ENCODE measurements around the gene GALNT18. TPM values are rescaled to one million over a fixed set of nuclear protein-coding genes. Genes with fewer than 3 reads are reported as not detected.

GALNT18 gene
- total RNA-seq, 1 donor, result 4.7 TPM

DNA sequence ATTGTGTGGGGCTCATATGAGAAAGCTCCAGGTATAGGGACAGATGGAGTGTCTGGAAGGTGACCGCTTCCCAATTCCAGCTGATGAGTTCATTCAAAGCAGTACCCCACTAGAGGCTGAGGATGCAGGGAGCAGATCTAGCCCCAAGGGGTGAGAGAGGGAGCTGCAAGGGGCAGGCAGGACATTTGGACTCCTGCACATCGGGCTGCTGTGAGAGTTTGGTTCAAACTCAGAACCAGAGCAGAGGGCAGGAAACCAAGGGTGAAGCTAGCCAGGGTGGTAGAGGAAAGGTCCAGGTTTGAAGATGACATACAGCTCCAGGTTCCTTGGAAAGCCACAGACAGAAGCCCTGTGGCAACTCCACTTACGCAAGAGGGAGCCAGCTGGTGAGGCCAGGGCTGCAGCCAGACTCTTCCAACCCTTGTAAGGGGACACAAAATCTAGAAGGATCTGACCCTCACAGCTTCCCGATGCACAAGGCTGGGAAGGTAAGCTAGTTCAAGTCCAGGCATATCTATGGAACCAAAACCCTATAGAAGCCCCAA lies 270.7 kb downstream of the GALNT18 start:
- no peak overlapping the region for H3K4me2 ChIP-seq (ENCODE audit: insufficient read depth, low read length)
- H2AFZ ChIP-seq (ENCODE audit: low read length), result no peak overlapping the region
- H3K79me2 ChIP-seq (ENCODE audit: insufficient read depth, low read length), result no peaks in the 10 kb centered on the region
- DNase-seq (ENCODE audit: insufficient read length, low spot score, missing footprints), result no peak
- peaks cover 6% of the 10 kb centered on the region for H4K20me1 ChIP-seq (ENCODE audit: insufficient read depth, low read length)
- H3K4me3 ChIP-seq (ENCODE audit: insufficient read depth, low read length), result no peak overlapping the region
- TF ChIP-seq, protein P1, sequence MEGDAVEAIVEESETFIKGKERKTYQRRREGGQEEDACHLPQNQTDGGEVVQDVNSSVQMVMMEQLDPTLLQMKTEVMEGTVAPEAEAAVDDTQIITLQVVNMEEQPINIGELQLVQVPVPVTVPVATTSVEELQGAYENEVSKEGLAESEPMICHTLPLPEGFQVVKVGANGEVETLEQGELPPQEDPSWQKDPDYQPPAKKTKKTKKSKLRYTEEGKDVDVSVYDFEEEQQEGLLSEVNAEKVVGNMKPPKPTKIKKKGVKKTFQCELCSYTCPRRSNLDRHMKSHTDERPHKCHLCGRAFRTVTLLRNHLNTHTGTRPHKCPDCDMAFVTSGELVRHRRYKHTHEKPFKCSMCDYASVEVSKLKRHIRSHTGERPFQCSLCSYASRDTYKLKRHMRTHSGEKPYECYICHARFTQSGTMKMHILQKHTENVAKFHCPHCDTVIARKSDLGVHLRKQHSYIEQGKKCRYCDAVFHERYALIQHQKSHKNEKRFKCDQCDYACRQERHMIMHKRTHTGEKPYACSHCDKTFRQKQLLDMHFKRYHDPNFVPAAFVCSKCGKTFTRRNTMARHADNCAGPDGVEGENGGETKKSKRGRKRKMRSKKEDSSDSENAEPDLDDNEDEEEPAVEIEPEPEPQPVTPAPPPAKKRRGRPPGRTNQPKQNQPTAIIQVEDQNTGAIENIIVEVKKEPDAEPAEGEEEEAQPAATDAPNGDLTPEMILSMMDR (IDR thresholded peaks at IDR 0.05; ENCODE audit: extremely low read depth, low read depth, low read length), result no peak
- no peaks in the 10 kb centered on the region for H3K36me3 ChIP-seq (ENCODE audit: insufficient read depth, low read length)
- H3K4me1 ChIP-seq (ENCODE audit: insufficient read depth, low read length), result peaks cover 17% of the 10 kb centered on the region
- H3K27ac ChIP-seq (ENCODE audit: low read depth, low read length), result no peak overlapping the region
- H3K9me3 ChIP-seq (ENCODE audit: low read depth, low read length), result no peaks in the 10 kb centered on the region
- peaks cover 26% of the 10 kb centered on the region for H3K27me3 ChIP-seq (ENCODE audit: insufficient read depth, low read length)

DNA sequence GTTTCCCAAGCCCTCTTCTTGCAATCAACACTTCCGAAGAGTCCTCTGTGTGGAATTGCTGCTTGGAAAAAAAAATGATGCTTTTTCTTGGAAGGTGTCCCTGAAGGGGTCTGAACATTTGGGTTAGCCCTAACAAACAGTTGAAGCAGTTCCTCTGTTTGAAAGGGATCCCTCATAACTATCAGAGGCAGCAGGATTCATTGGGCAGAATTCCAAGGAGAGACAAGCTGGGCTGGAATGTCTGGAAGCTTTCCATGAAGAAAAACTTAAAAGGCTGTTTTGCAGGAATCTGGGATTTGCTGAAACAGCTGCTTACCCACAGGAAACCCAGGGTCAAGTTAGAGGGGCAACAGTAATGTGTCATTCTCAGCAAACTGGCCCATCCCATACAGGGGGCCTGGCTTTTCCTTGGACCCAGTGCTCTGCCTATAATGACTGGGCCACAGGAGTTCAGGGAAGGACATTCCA lies 271.9 kb downstream of the GALNT18 start:
- no peak overlapping the region for H3K4me3 ChIP-seq (ENCODE audit: insufficient read depth, low read length)
- H3K4me2 ChIP-seq (ENCODE audit: insufficient read depth, low read length), result peak overlapping the region; percentile 23
- no peaks in the 10 kb centered on the region for H3K9me3 ChIP-seq (ENCODE audit: low read depth, low read length)
- DNase-seq (ENCODE audit: insufficient read length, low spot score, missing footprints), result peak; percentile 81
- H3K79me2 ChIP-seq (ENCODE audit: insufficient read depth, low read length), result no peaks in the 10 kb centered on the region
- H3K4me1 ChIP-seq (ENCODE audit: insufficient read depth, low read length), result peaks cover 17% of the 10 kb centered on the region
- peaks cover 19% of the 10 kb centered on the region for H3K27me3 ChIP-seq (ENCODE audit: insufficient read depth, low read length)
- no peak overlapping the region for H2AFZ ChIP-seq (ENCODE audit: low read length)
- H3K27ac ChIP-seq (ENCODE audit: low read depth, low read length), result no peak overlapping the region
- H3K36me3 ChIP-seq (ENCODE audit: insufficient read depth, low read length), result no peaks in the 10 kb centered on the region
- TF ChIP-seq, protein P1 (IDR thresholded peaks at IDR 0.05; ENCODE audit: extremely low read depth, low read depth, low read length), result no peak
- H4K20me1 ChIP-seq (ENCODE audit: insufficient read depth, low read length), result peaks cover 6% of the 10 kb centered on the region

DNA sequence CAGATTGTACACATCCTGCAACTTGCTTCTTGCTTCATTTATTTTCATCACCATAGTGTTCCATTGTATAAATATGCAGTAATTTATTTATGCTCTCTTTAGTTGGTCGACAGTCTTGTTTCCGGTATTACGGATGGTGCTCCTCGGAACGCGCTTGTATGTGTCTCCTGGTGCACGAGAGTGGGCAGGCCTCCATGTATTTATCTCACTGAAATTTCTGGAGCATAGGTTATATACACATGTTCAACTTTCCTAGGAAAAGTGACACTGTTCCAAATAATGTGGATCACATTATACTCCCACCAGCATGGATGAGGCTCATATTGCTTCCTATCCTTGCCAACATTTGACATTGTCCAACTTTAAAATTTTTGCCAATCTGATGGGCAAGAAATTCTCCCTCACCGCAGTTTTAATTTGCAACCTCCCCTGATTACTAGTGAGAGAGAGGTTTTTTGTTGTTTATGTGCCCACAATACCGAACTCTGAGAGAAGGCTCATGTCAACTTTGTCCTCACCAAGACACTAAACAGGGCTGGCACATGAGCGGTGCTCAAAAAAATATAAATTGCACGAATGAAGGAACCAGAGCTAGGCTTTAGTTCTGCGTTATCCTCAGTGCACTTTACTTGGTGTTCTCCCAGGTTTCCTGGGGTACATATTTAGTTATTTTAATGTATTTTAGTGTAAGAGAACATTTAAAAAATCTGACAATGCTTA lies 272.5 kb downstream of the GALNT18 start:
- Histone ChIP-seq H3K9me3 (ENCODE audit: low read depth, low read length) (no peaks in the 10 kb centered on the region), H2AFZ (ENCODE audit: low read length) (no peak overlapping the region), H3K4me2 (ENCODE audit: insufficient read depth, low read length) (peak overlapping the region; percentile 23), H3K4me1 (ENCODE audit: insufficient read depth, low read length) (peaks cover 17% of the 10 kb centered on the region), H3K27ac (ENCODE audit: low read depth, low read length) (no peak overlapping the region), H3K4me3 (ENCODE audit: insufficient read depth, low read length) (no peak overlapping the region), H3K36me3 (ENCODE audit: insufficient read depth, low read length) (no peaks in the 10 kb centered on the region), H3K27me3 (ENCODE audit: insufficient read depth, low read length) (peaks cover 19% of the 10 kb centered on the region), H3K79me2 (ENCODE audit: insufficient read depth, low read length) (no peaks in the 10 kb centered on the region), H4K20me1 (ENCODE audit: insufficient read depth, low read length) (peaks cover 6% of the 10 kb centered on the region)
- DNase-seq (ENCODE audit: insufficient read length, low spot score, missing footprints), result no peak
- TF ChIP-seq, protein P1 (IDR thresholded peaks at IDR 0.05; ENCODE audit: extremely low read depth, low read depth, low read length), result no peak

DNA sequence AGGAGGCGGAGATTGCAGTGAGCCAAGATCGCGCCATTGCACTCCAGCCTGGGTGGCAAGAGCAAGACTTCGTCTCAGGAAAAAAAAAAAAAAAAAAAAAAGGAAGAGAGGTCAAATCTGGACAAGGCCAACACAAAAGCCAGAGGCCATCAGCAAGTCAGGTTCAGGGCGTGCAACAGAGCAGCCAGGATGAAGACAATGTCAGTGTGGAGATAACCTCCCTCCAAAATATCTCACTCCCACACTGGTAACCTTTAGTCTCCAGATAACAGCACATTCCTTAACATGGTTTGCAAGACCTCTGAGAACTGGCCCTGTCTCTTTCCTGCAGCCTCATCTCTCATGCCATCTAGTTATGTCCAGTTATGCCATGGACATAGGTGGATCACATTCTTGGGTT lies 273.5 kb downstream of the GALNT18 start:
- Histone ChIP-seq H3K9me3 (ENCODE audit: low read depth, low read length) (no peaks in the 10 kb centered on the region), H3K27me3 (ENCODE audit: insufficient read depth, low read length) (peaks cover 19% of the 10 kb centered on the region), H3K4me3 (ENCODE audit: insufficient read depth, low read length) (no peak overlapping the region), H3K4me2 (ENCODE audit: insufficient read depth, low read length) (no peak overlapping the region), H2AFZ (ENCODE audit: low read length) (no peak overlapping the region), H4K20me1 (ENCODE audit: insufficient read depth, low read length) (peaks cover 6% of the 10 kb centered on the region), H3K79me2 (ENCODE audit: insufficient read depth, low read length) (no peaks in the 10 kb centered on the region), H3K36me3 (ENCODE audit: insufficient read depth, low read length) (no peaks in the 10 kb centered on the region), H3K4me1 (ENCODE audit: insufficient read depth, low read length) (peaks cover 17% of the 10 kb centered on the region), H3K27ac (ENCODE audit: low read depth, low read length) (no peak overlapping the region)
- no peak for DNase-seq (ENCODE audit: insufficient read length, low spot score, missing footprints)
- TF ChIP-seq, protein P1 (IDR thresholded peaks at IDR 0.05; ENCODE audit: extremely low read depth, low read depth, low read length), result no peak

Data from osteoblast (primary cell).